A549 (cell line): ENCODE results near the gene DOCK7.

Experiments used
- CEBPB ChIP-seq, 2 experiments: fragments of >200 bp in 1 of 2; sonication (Bioruptor Twin) in 1 of 2; formaldehyde crosslinking in 1 of 2; IDR thresholded peaks; 2 replicates each; pipeline ENCODE4 v1.6.1; 2012 to 2016
- GATA3 ChIP-seq: IDR thresholded peaks from 2 replicates; pipeline ENCODE4 v1.6.1; 2012; ENCODE audit warnings: borderline replicate concordance
- POLR2A ChIP-seq: IDR thresholded peaks from 2 replicates; pipeline ENCODE4 v1.6.1; 2012; ENCODE audit warnings: mild to moderate bottlenecking, low read length
- RAD21 ChIP-seq, 2 experiments: fragments of >200 bp in 1 of 2; sonication (Bioruptor Twin) in 1 of 2; formaldehyde crosslinking in 1 of 2; IDR thresholded peaks in 1 of 2; conservative IDR thresholded peaks in 1 of 2; 2 replicates in 1 of 2; 3 replicates in 1 of 2; pipeline ENCODE4 v1.6.1; 2012 to 2018; ENCODE audit warnings: inconsistent platforms in 1 of 2
- TF ChIP-seq, protein P1 (sequence below): fragments of >200 bp; sonication (Bioruptor Twin); formaldehyde crosslinking; IDR thresholded peaks from 3 replicates; pipeline ENCODE4 v1.5.1; 2016
- TF ChIP-seq, protein P2 (sequence below): fragments of 200-600 bp; sonication (generic); IDR thresholded peaks from 2 replicates; pipeline ENCODE4 v1.6.1; 2016; ENCODE audit warnings: antibody characterized with exemption, mild to moderate bottlenecking, moderate library complexity
- TF ChIP-seq, protein P3 (sequence below): IDR thresholded peaks from 2 replicates; pipeline ENCODE4 v1.6.1; 2012

DNA sequence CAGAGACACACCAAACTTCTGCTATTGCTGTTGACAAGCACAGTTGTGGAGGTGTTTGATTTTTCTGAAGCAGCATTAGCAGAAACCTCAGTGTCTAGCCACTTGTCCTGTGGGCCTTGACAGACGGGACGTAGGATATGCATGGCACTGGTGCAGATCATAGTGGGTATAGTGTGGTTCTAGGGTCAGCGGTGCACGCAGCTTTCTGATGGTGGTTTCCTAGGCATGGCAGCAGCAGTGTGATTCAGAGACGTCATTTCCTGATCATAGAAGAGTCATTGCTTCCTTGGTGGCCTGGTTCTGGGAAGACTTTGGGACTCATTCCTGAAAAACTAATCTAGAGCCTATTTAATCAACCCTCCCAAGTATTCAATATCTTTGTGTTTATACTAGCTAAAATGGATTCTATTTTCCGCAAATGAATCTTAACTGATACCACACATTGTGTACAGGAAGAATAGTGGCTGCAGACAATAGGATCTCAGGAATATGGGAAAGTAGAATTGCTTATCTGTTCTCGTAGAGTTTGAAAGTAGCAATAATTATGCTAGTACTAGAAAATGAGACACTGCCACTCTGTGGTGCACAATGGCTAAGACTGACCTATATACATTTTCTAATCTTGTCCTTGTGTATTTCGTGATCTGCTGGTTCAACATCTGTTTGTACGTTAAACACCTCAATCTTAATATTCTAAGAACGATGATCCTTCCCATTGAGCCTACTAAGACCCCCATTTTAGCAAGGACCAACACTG is 254.1 kb downstream of the DOCK7 start:
- TF ChIP-seq RAD21 (conservative IDR thresholded peaks at IDR 0.05 in 1 of 2, IDR thresholded peaks at IDR 0.05 in 1 of 2): no peak
- TF ChIP-seq, protein P1, sequence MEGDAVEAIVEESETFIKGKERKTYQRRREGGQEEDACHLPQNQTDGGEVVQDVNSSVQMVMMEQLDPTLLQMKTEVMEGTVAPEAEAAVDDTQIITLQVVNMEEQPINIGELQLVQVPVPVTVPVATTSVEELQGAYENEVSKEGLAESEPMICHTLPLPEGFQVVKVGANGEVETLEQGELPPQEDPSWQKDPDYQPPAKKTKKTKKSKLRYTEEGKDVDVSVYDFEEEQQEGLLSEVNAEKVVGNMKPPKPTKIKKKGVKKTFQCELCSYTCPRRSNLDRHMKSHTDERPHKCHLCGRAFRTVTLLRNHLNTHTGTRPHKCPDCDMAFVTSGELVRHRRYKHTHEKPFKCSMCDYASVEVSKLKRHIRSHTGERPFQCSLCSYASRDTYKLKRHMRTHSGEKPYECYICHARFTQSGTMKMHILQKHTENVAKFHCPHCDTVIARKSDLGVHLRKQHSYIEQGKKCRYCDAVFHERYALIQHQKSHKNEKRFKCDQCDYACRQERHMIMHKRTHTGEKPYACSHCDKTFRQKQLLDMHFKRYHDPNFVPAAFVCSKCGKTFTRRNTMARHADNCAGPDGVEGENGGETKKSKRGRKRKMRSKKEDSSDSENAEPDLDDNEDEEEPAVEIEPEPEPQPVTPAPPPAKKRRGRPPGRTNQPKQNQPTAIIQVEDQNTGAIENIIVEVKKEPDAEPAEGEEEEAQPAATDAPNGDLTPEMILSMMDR: no peak
- TF ChIP-seq, protein P2, sequence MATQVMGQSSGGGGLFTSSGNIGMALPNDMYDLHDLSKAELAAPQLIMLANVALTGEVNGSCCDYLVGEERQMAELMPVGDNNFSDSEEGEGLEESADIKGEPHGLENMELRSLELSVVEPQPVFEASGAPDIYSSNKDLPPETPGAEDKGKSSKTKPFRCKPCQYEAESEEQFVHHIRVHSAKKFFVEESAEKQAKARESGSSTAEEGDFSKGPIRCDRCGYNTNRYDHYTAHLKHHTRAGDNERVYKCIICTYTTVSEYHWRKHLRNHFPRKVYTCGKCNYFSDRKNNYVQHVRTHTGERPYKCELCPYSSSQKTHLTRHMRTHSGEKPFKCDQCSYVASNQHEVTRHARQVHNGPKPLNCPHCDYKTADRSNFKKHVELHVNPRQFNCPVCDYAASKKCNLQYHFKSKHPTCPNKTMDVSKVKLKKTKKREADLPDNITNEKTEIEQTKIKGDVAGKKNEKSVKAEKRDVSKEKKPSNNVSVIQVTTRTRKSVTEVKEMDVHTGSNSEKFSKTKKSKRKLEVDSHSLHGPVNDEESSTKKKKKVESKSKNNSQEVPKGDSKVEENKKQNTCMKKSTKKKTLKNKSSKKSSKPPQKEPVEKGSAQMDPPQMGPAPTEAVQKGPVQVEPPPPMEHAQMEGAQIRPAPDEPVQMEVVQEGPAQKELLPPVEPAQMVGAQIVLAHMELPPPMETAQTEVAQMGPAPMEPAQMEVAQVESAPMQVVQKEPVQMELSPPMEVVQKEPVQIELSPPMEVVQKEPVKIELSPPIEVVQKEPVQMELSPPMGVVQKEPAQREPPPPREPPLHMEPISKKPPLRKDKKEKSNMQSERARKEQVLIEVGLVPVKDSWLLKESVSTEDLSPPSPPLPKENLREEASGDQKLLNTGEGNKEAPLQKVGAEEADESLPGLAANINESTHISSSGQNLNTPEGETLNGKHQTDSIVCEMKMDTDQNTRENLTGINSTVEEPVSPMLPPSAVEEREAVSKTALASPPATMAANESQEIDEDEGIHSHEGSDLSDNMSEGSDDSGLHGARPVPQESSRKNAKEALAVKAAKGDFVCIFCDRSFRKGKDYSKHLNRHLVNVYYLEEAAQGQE: no peak
- TF ChIP-seq, protein P3, sequence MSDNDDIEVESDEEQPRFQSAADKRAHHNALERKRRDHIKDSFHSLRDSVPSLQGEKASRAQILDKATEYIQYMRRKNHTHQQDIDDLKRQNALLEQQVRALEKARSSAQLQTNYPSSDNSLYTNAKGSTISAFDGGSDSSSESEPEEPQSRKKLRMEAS: no peak
- TF ChIP-seq GATA3: no peak
- TF ChIP-seq CEBPB (IDR thresholded peaks at IDR 0.05): no peak
- no peak for TF ChIP-seq POLR2A
